ENCODE results near the gene SESTD1.
"Not testable (repeated sequence)": the region's sequence is repeated elsewhere in the genome, so short reads cannot be mapped to it uniquely, and the experiment has no call there.

Gene SESTD1

GRCh38 chr2:179222076-179222475 is 42.6 kb downstream of the SESTD1 start:
- CTCF ChIA-PET: interaction anchor here (0.6 kb wide), 1 partner anchor 25 kb away, joined by 3 read pairs; no protein-coding TSS in a partner anchor
- DNase-seq (ENCODE audit: low spot score): no peak
- H3K27ac ChIP-seq: no peak overlapping the region
- POLR2A ChIA-PET (ENCODE audit: low non-redundant PET): no interaction called here
- TF ChIP-seq CTCF (conservative IDR thresholded peaks at IDR 0.05; ENCODE audit: low read depth): no peak

- ChIA-PET POLR2A (ENCODE audit: low non-redundant PET) (no interaction called here), CTCF (interaction anchor here (0.5 to 1.1 kb wide), 10 partner anchors 10 to 1456 kb away, joined by 3 to 5 read pairs (median 4); no protein-coding TSS in a partner anchor)
- DNase-seq (ENCODE audit: low spot score): peak; percentile 54
- TF ChIP-seq CTCF (conservative IDR thresholded peaks at IDR 0.05; ENCODE audit: low read depth): peak; percentile 90
- H3K27ac ChIP-seq: no peak overlapping the region
These were observed 45.6 kb downstream of the SESTD1 start for GRCh38 chr2:179218848-179219594.

GRCh38 chr2:179214671-179215070 is 50.0 kb downstream of the SESTD1 start:
- CTCF ChIA-PET; POLR2A ChIA-PET (ENCODE audit: low non-redundant PET); H3K27ac ChIP-seq; DNase-seq (ENCODE audit: low spot score): not testable (repeated sequence)

- POLR2A ChIA-PET (ENCODE audit: low non-redundant PET): no interaction called here
- no peak overlapping the region for H3K27ac ChIP-seq
- no peak for DNase-seq (ENCODE audit: low spot score)
- no peak for TF ChIP-seq CTCF (conservative IDR thresholded peaks at IDR 0.05; ENCODE audit: low read depth)
- CTCF ChIA-PET: interaction anchor here (0.6 kb wide), 1 partner anchor 340 kb away, joined by 3 read pairs; no protein-coding TSS in a partner anchor
These were observed 53.3 kb downstream of the SESTD1 start for GRCh38 chr2:179211355-179211754.

GRCh38 chr2:179208277-179208676 is 56.4 kb downstream of the SESTD1 start:
- H3K27ac ChIP-seq; POLR2A ChIA-PET (ENCODE audit: low non-redundant PET); DNase-seq (ENCODE audit: low spot score): not testable (repeated sequence)
- CTCF ChIA-PET: interaction anchor here (0.6 kb wide), 1 partner anchor 83 kb away, joined by 3 read pairs; no protein-coding TSS in a partner anchor

- TF ChIP-seq CTCF (conservative IDR thresholded peaks at IDR 0.05; ENCODE audit: low read depth): no peak
- no peak for DNase-seq (ENCODE audit: low spot score)
- POLR2A ChIA-PET (ENCODE audit: low non-redundant PET): no interaction called here
- no peak overlapping the region for H3K27ac ChIP-seq
- CTCF ChIA-PET: interaction anchor here (0.6 kb wide), 2 partner anchors 20 to 93 kb away, joined by 3 read pairs; no protein-coding TSS in a partner anchor
These were observed 57.6 kb downstream of the SESTD1 start for GRCh38 chr2:179207047-179207446.

GRCh38 chr2:179201869-179202268 is 62.8 kb downstream of the SESTD1 start:
- ChIA-PET CTCF (no interaction called here), POLR2A (ENCODE audit: low non-redundant PET) (no interaction called here)
- TF ChIP-seq CTCF (conservative IDR thresholded peaks at IDR 0.05; ENCODE audit: low read depth): no peak
- DNase-seq (ENCODE audit: low spot score): no peak
- H3K27ac ChIP-seq: no peak overlapping the region

- CTCF ChIA-PET; POLR2A ChIA-PET (ENCODE audit: low non-redundant PET); H3K27ac ChIP-seq; DNase-seq (ENCODE audit: low spot score): not testable (repeated sequence)
These were observed 68.6 kb downstream of the SESTD1 start for GRCh38 chr2:179195926-179196590.

Measured in RWPE1 (cell line).